Osteocyte (in vitro differentiated cells): ENCODE measurements around the gene NDUFAF4. TPM values are rescaled to one million over a fixed set of nuclear protein-coding genes. Genes with fewer than 3 reads are reported as not detected.

Experiments used
- DNase-seq: peaks from one replicate; pipeline ENCODE4 v3.0.0; 2021; ENCODE audit warnings: mixed read lengths; ENCODE audit not compliant: unreplicated experiment; ENCODE audit errors: extremely low spot score
- H3K27ac Mint-ChIP-seq: one replicate; pipeline ENCODE4 v1.8.0; 2021; ENCODE audit warnings: mild to moderate bottlenecking, mixed read lengths; ENCODE audit not compliant: unreplicated experiment
- H3K27me3 Mint-ChIP-seq: one replicate; pipeline ENCODE4 v1.8.0; 2021; ENCODE audit warnings: mixed read lengths; ENCODE audit not compliant: unreplicated experiment
- H3K36me3 Mint-ChIP-seq: one replicate; pipeline ENCODE4 v1.8.0; 2021; ENCODE audit warnings: mixed read lengths; ENCODE audit not compliant: unreplicated experiment
- H3K4me1 Mint-ChIP-seq: one replicate; pipeline ENCODE4 v1.8.0; 2021; ENCODE audit warnings: mixed read lengths; ENCODE audit not compliant: unreplicated experiment
- H3K4me3 Mint-ChIP-seq: one replicate; pipeline ENCODE4 v1.8.0; 2021; ENCODE audit warnings: mild to moderate bottlenecking, moderate library complexity, mixed read lengths; ENCODE audit not compliant: unreplicated experiment
- H3K9me3 Mint-ChIP-seq: one replicate; pipeline ENCODE4 v1.8.0; 2021; ENCODE audit warnings: mixed read lengths; ENCODE audit not compliant: unreplicated experiment
- CTCF ChIP-seq: fragments of 200-600 bp; sonication (generic); IDR thresholded peaks from 2 replicates; pipeline ENCODE4 v1.5.0; 2021; ENCODE audit warnings: antibody characterized with exemption, mild to moderate bottlenecking, moderate library complexity
- total RNA-seq: library from RNA; stranded (reverse); gene quantifications from 2 replicates; pipeline ENCODE4 v1.2.1, GENCODE V29; 2021

Gene NDUFAF4
- total RNA-seq, 1 donor from 2014 or later = 21.6 TPM

GRCh38 chr6:96913621-96914020 lies 15.9 kb upstream of the NDUFAF4 start:
- Mint-ChIP-seq H3K36me3 (no peaks in the 10 kb centered on the region), H3K27ac (no peak overlapping the region)

GRCh38 chr6:96911751-96912150 lies 14.1 kb upstream of the NDUFAF4 start:
- Mint-ChIP-seq H3K4me3 (no peak overlapping the region), H3K27me3 (peaks cover 53% of the 10 kb centered on the region), H3K9me3 (no peaks in the 10 kb centered on the region), H3K4me1 (no peaks in the 10 kb centered on the region), H3K27ac (no peak overlapping the region), H3K36me3 (no peaks in the 10 kb centered on the region)
- DNase-seq = no peak
- no peak for TF ChIP-seq CTCF

More at GRCh38 chr6:96913621-96914020, 15.9 kb upstream of the NDUFAF4 start:
- no peaks in the 10 kb centered on the region for H3K9me3 Mint-ChIP-seq
- no peak overlapping the region for H3K4me3 Mint-ChIP-seq
- TF ChIP-seq CTCF = no peak
- no peak for DNase-seq
- peaks cover 65% of the 10 kb centered on the region for H3K27me3 Mint-ChIP-seq
- H3K4me1 Mint-ChIP-seq = no peaks in the 10 kb centered on the region

- no peak for DNase-seq
- no peak for TF ChIP-seq CTCF
- Mint-ChIP-seq H3K36me3 (no peaks in the 10 kb centered on the region), H3K9me3 (no peaks in the 10 kb centered on the region), H3K4me1 (no peaks in the 10 kb centered on the region), H3K4me3 (no peak overlapping the region), H3K27ac (no peak overlapping the region), H3K27me3 (peaks cover 52% of the 10 kb centered on the region)
Observed at GRCh38 chr6:96911171-96911570, 13.5 kb upstream of the NDUFAF4 start.

GRCh38 chr6:96909811-96910210 lies 12.1 kb upstream of the NDUFAF4 start:
- Mint-ChIP-seq H3K9me3 (no peaks in the 10 kb centered on the region), H3K27ac (no peak overlapping the region), H3K4me1 (no peaks in the 10 kb centered on the region), H3K4me3 (no peak overlapping the region), H3K27me3 (peaks cover 54% of the 10 kb centered on the region), H3K36me3 (no peaks in the 10 kb centered on the region)
- no peak for TF ChIP-seq CTCF
- no peak for DNase-seq

- Mint-ChIP-seq H3K9me3 (no peaks in the 10 kb centered on the region), H3K4me1 (no peaks in the 10 kb centered on the region), H3K4me3 (no peak overlapping the region), H3K27me3 (peaks cover 62% of the 10 kb centered on the region), H3K36me3 (no peaks in the 10 kb centered on the region), H3K27ac (no peak overlapping the region)
- no peak for DNase-seq
- no peak for TF ChIP-seq CTCF
Observed at GRCh38 chr6:96907498-96907897, 9.8 kb upstream of the NDUFAF4 start.
